ENCODE results near the gene SMTNL1.
A peak's percentile ranks its signal among the peaks of the same experiment; 100 is the strongest.

The SMTNL1 gene

DNA sequence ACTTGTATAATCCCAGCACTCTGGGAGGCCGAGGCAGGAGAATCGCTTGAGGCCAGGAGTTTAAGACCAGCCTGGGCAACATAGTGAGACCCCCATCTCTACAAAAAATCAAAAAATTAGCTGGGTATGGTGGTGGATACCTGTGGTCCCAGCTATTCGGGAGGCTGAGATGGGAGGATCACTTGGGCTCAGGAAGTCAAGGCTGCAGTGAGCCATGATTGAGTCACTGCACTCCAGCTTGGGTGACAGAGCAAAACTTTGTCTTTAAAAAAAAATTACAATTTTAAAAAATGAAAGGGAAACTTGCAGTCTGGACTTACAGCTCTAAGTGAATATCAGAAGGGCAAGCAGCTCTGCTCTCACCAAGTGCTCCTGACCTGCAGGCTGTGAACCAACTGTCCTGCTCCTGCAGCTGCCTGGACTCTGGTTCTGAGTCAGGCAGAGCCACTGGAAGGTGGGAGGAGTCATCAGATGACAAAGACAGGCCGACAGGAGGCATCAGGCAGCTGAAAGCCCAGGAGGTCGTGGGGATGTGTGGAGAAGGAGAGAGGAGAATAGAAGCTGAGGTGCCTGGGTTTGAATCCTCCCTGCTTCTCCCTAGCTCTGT is 9.6 kb downstream of the SMTNL1 start:
- no peak for DNase-seq

DNA sequence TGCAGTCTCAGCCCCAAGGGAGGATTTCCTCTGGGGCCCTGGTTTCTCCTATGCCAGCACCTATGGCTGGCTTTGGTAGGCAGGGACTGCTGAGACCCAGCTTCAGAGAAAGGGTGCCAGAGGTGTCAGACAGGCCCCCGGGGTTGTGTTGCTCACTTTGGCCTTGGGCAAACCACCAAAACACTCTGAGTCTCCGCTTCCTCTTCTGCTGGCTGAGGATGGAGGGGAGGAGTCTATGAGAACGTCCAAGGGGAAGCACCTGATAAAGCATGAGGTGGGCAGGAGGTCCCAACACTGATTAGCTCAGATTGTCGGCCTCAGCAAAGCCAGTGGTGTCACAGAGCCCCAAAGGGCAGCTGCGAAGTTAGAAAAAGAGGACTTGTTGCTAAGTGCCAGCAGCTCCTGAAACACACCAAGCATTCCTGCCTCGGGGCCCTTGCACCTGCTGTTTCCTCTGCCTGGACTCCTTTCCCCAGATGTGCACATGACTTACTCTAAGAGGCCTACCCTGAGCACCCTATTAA is 10.5 kb downstream of the SMTNL1 start:
- no peak for DNase-seq

DNA sequence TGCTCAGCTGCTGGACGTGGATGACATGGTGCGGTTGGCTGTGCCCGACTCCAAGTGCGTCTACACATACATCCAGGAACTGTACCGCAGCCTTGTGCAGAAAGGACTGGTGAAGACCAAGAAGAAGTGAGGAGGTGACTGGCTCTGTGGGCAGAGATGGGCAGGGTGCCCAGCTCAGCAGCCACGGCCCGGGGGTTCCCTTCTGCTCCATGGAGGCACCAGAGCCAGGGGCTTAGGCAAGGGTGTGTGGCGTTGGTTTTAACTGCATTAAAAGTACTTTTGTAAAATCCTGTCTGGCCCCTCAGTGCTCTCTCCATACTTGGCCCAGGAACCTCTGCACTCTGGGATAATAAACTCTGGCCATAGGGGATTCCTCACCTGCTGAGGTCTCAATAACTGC is 12.6 kb downstream of the SMTNL1 start:
- no peak for DNase-seq

DNA sequence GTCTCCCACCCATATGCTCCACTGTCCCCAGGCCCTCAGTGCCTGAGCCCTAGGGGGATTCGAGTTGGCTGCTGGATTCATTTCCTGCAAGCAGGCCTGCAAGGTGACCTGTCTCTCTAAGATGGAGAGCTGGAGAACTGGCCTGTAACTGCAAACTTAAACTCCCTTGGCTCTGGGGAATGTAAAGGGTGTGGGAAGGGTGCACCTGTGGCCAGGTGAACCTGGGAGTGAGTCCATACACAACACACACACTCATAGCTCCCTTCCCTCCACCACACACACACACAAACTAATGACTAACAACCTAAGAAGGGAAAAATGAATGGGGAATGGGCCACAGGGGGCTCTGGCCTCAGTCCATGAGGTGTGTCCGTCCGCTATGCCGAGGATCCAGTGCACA is 14.5 kb downstream of the SMTNL1 start:
- DNase-seq, result no peak

DNA sequence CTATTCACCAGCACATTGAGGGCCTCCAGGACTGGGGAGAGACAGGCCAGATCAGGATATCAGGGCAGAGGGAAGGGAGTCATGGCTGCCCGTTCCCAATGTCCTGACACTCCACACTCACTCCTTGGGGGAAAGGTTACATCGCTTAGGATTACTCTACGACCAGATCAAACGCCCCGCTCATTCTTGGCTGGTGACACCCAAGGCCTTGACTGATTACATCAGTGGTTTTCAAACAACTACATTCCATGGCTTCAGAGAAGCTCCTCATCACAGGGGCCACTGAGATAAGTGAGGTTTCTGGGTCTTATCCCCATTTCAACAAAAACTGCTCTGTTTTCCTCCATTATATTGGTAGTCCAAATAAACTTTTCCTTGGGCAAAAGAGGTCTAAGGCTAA is 15.1 kb downstream of the SMTNL1 start:
- DNase-seq, result no peak

DNA sequence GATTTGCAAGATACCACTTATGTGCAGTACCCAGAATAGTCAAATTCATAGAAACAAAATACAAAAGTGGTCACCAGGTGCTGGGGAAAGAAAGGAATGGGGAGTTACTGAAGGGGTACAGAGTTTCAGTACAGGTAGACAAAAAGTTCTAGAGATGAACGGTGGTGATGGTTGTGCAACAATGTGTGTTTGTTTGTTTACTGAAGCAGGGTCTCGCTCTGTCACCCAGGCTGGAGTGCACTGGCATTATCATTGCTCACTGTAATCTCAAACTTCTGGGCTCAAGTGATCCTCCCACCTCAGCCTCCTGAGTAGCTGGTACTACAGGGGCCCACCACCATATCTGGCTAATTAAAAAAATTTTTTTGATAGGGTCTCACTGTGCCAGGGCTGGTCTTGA is 18.0 kb downstream of the SMTNL1 start:
- no peak for DNase-seq

DNA sequence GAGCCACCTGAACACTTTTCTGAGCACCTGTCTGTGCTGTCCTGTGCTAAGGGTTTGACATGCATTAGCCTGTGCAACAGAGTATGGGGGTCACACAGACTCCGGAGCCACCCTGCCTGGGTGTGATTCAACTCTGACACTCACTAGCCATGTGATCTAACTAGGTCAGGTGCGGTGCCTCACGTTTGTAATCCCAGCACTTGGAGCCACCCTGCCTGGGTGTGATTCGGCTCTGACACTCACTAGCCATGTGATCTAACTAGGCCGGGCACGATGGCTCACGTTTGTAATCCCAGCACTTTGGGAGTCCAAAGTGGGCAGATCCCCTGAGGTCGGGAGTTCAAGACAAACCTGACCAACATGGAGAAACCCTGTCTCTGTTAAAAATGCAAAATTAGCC is 18.6 kb downstream of the SMTNL1 start:
- no peak for DNase-seq

DNA sequence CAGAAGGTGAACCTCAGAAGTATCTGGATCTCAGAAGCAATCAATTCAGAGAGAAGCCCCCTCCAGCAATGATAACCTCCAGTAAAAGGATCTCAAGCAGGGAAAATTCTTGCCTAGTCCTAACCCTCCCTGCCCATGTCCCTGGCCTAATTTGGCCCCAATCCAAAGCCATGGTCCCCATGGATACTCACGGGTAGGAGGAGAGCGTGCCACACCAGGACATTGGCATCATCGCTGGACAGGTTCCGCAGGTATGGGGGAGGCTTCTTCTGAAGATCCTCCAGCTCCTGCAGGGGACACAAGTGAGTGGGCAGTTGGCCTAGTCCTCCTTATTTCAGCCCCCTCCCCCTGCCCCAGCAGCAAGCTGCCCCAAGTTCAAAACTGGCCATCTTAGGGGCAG is 22.8 kb downstream of the SMTNL1 start:
- DNase-seq, result no peak

DNA sequence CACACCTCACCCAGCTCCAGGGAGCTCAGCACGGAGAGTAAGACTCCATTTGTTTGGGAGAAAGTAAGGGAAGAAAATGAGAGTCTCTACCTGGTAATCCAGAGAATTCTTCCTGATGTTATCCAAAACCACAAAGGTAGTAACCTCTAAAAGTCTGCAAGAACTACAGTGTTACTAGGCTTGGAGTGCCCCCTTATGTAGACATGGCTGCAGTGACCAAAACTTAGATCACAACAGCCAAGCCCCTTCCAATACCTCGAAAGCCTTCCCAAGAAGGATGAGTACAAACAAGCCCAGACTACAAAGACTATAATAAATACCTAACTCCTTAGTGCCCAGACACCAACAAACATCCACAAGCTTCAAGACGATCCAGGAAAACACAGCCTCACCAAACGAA is 25.2 kb downstream of the SMTNL1 start:
- no peak for DNase-seq

DNA sequence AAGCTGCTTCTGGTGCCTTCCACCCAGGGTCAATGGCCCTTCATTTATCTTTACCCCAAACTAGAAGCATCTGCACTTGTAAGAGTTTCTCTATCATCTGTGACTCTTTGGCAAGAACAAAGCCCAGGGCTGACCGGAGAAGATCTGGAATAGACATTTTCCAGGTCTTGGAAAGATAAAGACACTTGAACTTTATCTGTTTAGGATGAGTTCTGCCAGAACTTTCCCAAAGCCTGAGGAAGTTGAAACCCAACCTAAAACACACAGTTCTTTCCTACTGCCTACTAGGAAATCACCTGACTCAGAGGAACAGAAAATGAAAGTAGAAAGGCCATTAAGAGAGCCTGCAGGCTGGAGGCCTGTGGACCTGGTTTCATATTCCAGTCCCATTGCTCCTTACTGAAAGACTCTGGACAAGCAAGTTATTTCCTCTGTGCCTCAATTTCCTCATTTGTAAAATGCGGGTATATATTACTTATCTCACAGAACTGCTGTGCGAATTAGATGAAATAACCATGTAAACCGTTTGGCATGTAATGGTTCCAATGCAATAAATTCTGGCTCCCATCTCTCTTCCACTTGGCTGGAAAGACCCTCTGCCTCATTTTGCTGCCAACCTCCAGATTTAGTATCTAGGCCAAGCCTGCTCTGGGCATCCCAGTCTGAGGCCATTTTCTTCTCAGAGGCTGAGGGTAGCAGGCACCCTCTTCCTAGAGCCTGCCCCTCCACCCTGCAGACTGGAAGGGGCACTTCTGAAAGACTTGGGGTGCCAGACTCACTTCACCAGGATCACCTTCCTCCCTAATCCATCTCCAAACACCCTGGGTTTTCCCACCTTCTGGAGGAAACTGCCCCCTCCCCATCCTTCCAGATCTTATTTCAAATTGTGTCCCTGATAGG is 28.9 kb downstream of the SMTNL1 start:
- DNase-seq, result no peak

DNA sequence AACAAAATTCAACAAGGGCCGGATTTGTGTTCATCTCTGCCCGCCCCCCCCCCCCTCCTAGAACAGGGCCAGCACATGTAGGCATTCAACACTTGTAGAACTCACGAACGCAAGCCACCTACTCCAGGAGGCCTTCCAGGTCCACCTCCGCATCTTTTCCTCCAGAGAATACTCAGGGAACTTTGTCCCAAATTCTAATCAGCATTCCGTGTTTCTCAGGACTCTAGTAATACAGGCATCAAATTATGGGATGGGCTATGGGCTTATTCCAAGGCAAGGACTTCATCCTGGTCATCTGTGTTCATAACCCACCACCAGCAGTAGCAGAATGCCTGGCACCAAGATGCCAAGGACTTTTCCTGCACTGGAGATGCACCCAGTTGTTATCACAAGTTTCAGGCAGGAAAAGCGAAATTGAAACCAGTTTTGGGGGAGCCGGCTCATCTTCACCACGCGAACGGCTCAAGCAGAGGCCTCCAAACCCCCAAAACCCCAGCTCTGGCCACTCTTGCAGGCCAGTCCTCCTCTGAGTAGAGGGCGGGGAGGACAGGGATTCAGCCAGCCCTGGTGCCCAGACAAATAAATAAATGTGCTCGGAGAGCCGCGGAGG is 29.6 kb downstream of the SMTNL1 start:
- DNase-seq, result no peak

DNA sequence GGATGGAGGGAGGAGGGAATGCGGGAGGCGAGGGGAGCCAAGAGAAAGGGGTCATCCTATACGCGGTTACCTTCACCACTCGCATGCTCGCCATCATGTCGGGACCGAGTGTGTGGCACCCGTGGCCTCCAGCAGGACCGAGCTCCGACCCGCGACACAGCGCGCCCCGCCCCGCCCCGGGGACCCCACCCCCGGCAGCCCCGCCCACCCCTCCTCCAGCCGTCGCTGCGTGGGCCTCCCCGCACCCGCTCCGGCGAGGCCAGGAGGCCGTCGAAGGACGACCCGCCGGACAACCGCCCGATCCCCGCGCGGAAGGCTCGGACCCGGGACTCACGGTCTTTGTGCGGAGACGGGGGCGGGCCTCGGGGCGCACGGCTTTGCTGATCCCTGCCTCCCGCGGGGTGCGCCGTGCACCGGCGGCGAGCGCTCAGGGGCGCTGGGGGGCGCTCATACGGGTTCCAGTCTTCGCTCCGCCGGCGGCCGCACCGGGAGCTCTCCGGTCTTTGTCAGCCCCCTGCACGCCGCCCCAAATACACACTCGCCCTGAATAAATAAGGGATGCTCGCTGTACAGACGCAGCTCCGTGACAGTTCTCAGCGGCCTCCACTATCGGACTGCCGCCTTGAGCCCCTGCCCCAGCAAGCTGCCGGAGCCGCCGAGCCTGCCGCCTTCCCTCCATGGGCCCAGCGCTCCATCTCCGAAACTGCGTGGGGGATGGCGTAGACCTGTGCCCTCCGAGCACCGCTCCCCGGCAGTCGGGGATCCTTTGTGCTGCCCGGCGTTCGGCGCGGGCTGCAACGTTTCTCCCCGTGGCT is 30.3 kb downstream of the SMTNL1 start, which contains the start of gene UBE2L6:
TSS of gene UBE2L6 (minus strand) at position 158 of the 815 bp plus-strand sequence. CDS start at position 97, 61 bp downstream.
- DNase-seq, result peak; percentile 91

DNA sequence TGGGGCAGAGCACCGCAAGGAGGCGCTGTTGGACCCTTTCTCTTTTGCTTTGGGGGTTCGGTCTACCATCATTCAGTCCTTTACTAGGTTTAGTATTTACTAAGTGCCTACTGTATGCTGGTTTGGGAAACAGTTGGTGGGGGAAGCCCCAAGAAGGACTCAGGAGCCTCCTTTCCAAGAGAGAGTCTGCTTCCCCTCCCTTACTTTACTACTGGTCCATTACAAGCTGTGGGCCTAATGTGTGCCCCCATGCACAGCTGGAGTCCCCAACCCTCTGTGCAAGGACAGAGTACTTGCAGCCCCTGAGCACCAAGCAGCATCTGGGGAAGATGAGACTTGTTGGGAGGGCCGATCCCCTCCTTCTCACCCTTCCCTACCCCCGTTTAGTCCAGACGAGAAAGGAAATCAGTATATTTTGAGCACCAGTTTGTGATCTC is 31.0 kb downstream of the SMTNL1 start:
- no peak for DNase-seq

DNA sequence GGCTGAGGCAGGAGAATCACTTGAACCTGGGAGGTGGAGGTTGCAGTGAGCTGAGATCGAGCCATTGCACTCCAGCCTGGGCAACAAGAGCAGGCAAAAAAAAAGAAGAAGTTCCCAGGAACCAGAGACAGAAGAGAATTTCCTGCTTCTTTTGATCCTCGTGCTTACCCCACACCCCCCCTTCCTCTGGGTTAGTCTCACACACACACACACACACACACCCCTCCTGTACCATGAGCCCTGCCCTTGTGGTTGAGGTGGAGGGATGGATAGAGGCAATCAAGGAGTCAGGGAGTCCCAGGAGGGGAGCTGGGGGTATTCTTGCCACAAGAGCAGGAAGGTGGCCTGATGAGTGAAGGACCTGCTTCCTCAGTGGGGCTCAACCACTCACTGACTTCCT is 34.2 kb downstream of the SMTNL1 start:
- no peak for DNase-seq

DNA sequence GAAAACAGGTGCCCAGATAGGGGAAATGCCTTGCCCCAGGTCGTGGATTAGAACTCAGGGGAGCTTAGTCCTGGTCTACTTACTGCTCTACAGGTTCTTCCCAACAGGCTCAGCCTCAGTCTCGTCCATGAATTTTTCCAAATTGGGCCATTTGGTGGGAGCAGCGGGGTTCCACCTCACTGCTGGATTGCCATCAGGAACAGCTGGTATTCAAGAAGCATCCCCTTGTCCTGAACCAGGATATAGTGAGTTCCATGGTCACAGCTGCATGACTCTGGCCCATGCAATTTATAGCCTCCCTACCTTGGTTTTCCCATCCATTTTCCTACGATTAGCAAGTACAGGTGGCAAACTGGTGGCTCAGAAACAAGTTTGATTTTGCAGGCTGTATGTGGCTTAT is 36.7 kb downstream of the SMTNL1 start:
- DNase-seq, result no peak

DNA sequence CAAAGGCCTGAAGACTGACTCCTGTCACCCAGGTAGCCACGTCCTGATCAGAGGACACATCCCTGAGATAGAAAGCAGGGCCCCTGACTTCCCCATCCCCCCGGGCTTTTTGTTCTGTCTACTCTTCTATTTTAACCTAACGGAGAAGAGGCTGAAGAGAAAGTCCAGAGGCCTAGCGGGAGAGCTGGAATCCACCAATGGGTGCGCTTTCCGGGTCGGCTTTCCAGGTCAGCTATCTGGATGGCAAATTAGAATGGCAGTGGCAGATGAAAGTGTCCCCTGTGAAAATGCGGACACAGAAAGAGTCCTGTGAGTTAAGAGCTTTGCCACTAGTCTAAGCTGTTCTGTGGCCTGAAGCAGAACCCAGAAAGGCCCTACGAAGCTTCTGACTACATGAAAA is 46.9 kb downstream of the SMTNL1 start:
- DNase-seq, result no peak

DNA sequence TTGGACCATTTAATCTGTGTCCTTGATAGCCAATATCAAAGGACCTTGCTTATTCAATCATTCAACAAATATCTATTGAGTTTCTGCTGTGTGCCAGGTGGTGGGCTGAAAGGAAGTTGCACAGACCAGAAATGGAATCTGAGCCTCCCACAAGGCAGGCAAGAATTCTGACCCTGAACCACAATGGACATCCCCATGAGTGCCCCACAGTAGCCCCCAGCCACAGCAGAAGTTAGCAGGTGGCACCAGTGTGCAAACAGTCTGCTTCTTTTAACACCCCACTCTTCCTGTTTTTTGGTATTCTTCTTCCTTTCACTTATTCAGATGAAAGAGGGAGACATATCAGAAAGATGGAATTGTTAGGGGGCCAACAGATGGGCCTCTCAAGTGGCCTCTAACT is 47.9 kb downstream of the SMTNL1 start:
- no peak for DNase-seq

DNA sequence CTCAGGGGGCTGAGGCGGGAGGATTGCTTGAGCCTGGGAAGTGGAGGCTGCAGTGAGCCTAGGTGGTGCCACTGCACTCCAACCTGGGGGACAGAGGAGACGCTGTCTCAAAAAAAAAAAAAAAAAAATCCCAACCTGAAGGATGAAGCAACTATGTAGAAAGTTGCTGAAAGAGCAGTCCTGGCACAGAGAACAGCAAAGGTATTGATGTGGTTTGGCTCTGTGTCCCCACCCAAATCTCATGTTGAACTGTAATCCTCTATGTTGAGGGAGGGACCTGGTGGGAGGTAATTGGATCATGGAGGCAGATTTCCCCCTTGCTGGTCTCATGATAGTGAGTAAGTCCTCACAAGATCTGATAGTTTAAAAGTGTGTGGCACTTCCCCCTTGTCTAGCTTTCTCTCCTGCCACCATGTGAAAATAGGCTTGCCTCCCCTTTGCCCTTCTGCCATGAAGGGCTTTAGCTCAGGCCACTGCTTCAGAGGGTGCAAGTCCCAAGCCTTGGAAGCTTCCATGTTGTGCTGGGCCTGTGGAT is 49.4 kb downstream of the SMTNL1 start:
- DNase-seq, result no peak

DNA sequence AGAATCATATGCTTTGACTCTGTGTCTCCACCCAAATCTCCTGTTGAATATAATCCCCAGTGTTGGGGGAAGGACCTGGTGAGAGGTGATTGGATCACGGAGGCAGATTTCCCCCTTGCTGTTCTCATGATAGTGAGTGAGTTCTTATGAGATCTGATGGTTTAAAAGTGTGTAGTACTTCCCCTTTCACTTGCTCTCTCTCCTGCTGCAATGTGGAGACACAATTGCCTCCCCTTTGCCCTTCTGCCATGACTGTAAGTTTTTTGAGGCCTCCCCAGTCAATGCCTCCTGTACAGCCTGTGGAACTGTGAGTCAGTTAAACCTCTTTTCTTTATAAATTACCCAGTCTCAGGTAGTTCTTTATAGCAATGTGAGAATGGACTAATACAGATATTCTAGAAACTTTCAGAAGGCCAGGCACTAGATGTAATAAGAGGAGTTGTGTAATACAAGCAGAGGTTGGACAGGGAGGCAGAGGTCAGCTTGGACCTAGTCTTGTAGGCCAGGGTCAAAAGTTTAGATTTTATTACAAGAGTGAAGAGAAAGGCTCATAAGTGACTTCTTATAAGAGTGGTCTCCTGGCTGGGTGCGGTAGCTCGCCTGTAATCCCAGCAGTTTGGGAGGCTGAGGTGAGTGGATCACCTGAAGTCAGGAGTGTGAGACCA is 50.8 kb downstream of the SMTNL1 start:
- no peak for DNase-seq

DNA sequence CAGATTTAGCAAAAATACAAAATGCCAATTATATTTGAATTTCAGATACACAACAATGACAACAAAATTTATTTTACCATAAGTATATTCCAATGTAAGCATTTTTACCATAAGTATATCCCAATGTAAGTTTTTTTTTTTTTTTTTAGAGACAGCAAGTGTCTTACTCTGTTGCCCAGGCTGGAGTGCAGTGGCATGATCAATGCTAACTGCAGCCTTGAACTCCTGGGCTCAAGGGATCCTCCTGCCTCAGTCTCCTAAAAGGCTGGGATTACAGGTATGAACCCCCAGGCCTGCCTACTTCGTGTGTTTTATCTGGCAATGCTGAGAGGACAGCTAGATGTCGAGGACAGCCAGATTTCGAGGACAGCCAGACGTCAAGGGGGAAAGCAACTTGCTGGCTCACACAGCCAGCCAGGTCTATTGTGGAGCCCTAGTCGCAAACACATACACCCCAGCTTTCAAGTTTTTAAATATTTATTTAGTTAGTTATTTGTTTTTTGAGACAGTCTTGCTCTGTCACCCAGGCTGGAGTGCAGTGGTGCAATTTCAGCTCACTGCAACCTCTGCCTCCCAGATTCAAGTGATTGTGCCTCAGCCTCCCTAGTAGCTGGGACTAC is 59.0 kb downstream of the SMTNL1 start:
- no peak for DNase-seq

DNA sequence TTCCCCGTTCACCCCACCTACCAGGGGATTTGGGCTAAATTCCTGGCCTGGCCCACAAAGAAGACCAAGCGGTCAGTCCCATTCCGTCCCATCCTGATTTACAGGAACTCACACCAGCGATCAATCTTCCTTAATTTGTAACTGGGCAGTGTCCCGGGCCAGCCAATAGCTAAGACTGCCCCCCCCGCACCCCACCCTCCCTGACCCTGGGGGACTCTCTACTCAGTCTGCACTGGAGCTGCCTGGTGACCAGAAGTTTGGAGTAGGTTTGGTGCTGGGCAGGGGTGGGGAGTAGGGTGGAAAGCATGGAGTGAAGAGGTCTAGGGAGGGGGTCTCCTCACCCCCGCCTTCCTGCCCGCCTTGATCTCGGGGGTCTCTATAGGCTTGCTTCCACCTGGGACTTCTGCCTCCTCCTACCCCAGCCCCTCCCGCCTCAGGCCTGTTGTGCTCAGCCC is 60.1 kb downstream of the SMTNL1 start, which contains the start of gene SERPING1:
TSS of gene SERPING1 (plus strand) at position 225 of the 455 bp plus-strand sequence. CDS start 586 bp downstream, outside the sequence.
- DNase-seq, result peak; percentile 70
